ENCODE measurements around the gene TFEB.

TFEB gene

GRCh38 chr6:41705996-41706835 is 29.2 kb downstream of the TFEB start:
- DNase-seq (ENCODE audit: insufficient read length, low spot score) (peak; percentile 84), FAIRE-seq (no peak)
- no peak for TF ChIP-seq POLR2A (IDR thresholded peaks at IDR 0.05; ENCODE audit: low read depth, low read length)

- DNase-seq (ENCODE audit: insufficient read length, low spot score) (no peak), FAIRE-seq (no peak)
- no peak for TF ChIP-seq POLR2A (IDR thresholded peaks at IDR 0.05; ENCODE audit: low read depth, low read length)
These were observed 30.0 kb downstream of the TFEB start for GRCh38 chr6:41705311-41705995.

GRCh38 chr6:41704656-41705310 is 30.6 kb downstream of the TFEB start:
- FAIRE-seq = no peak

GRCh38 chr6:41704028-41704427 is 31.4 kb downstream of the TFEB start:
- DNase-seq (ENCODE audit: insufficient read length, low spot score) = no peak
- FAIRE-seq = no peak
- TF ChIP-seq POLR2A (IDR thresholded peaks at IDR 0.05; ENCODE audit: low read depth, low read length) = no peak

More at GRCh38 chr6:41704656-41705310, 30.6 kb downstream of the TFEB start:
- DNase-seq (ENCODE audit: insufficient read length, low spot score) = no peak
- TF ChIP-seq POLR2A (IDR thresholded peaks at IDR 0.05; ENCODE audit: low read depth, low read length) = no peak

GRCh38 chr6:41702771-41703494 is 32.5 kb downstream of the TFEB start:
- no peak for TF ChIP-seq POLR2A (IDR thresholded peaks at IDR 0.05; ENCODE audit: low read depth, low read length)
- DNase-seq (ENCODE audit: insufficient read length, low spot score) = no peak
- no peak for FAIRE-seq

GRCh38 chr6:41702089-41702745 is 33.2 kb downstream of the TFEB start:
- no peak for FAIRE-seq
- TF ChIP-seq POLR2A (IDR thresholded peaks at IDR 0.05; ENCODE audit: low read depth, low read length) = no peak
- DNase-seq (ENCODE audit: insufficient read length, low spot score) = no peak

GRCh38 chr6:41700463-41701347 is 34.7 kb downstream of the TFEB start:
- DNase-seq (ENCODE audit: insufficient read length, low spot score) (no peak), FAIRE-seq (no peak)
- TF ChIP-seq POLR2A (IDR thresholded peaks at IDR 0.05; ENCODE audit: low read depth, low read length) = no peak

- no peak for TF ChIP-seq POLR2A (IDR thresholded peaks at IDR 0.05; ENCODE audit: low read depth, low read length)
- DNase-seq (ENCODE audit: insufficient read length, low spot score) (no peak), FAIRE-seq (no peak)
These were observed 36.3 kb downstream of the TFEB start for GRCh38 chr6:41699063-41699462.

GRCh38 chr6:41697861-41698781 is 37.3 kb downstream of the TFEB start:
- no peak for TF ChIP-seq POLR2A (IDR thresholded peaks at IDR 0.05; ENCODE audit: low read depth, low read length)
- DNase-seq (ENCODE audit: insufficient read length, low spot score) = peak; percentile 69
- FAIRE-seq = peak; percentile 50

GRCh38 chr6:41696788-41697187 is 38.6 kb downstream of the TFEB start:
- no peak for DNase-seq (ENCODE audit: insufficient read length, low spot score)
- no peak for TF ChIP-seq POLR2A (IDR thresholded peaks at IDR 0.05; ENCODE audit: low read depth, low read length)
- FAIRE-seq = no peak

GRCh38 chr6:41695825-41696224 is 39.6 kb downstream of the TFEB start:
- TF ChIP-seq POLR2A (IDR thresholded peaks at IDR 0.05; ENCODE audit: low read depth, low read length) = no peak
- no peak for DNase-seq (ENCODE audit: insufficient read length, low spot score)

More at GRCh38 chr6:41695825-41696224, 39.6 kb downstream of the TFEB start:
- FAIRE-seq = no peak

All from H54 (cell line).